SH-SY5Y (cell line): ENCODE data around the gene HAPLN2.

Source experiments
- GATA2 ChIP-seq: IDR thresholded peaks from 2 replicates; pipeline ENCODE4 v1.6.1; 2011; ENCODE audit warnings: mild to moderate bottlenecking, low read depth, low read length
- GATA3 ChIP-seq: IDR thresholded peaks from 2 replicates; pipeline ENCODE4 v1.6.1; 2011; ENCODE audit warnings: low read depth, mild to moderate bottlenecking, low read length, moderate library complexity

Gene HAPLN2

GRCh38 chr1:156618853-156619581 lies at the start of gene HAPLN2:
Gene HAPLN2 (plus strand): TSS chr1:156619415. CDS start chr1:156623491, 4,076 bp downstream.
- TF ChIP-seq GATA2 = no peak
- no peak for TF ChIP-seq GATA3

- TF ChIP-seq GATA2 (no peak), GATA3 (no peak)
These were observed 47.9 kb upstream of the HAPLN2 start for GRCh38 chr1:156571261-156571852.

- TF ChIP-seq GATA3 (no peak), GATA2 (no peak)
These were observed 47.1 kb upstream of the HAPLN2 start, which contains the start of gene IQGAP3 for GRCh38 chr1:156571919-156572662. Gene IQGAP3 (minus strand): TSS chr1:156572565. CDS start chr1:156572529, 36 bp downstream.

GRCh38 chr1:156572663-156573018 lies 46.6 kb upstream of the HAPLN2 start:
- TF ChIP-seq GATA3 (no peak), GATA2 (no peak)

GRCh38 chr1:156574039-156574633 lies 45.1 kb upstream of the HAPLN2 start:
- TF ChIP-seq GATA3 = no peak
- TF ChIP-seq GATA2 = no peak

GRCh38 chr1:156577550-156577949 lies 41.7 kb upstream of the HAPLN2 start:
- no peak for TF ChIP-seq GATA2
- TF ChIP-seq GATA3 = no peak

GRCh38 chr1:156578055-156578454 lies 41.2 kb upstream of the HAPLN2 start:
- TF ChIP-seq GATA2 (no peak), GATA3 (no peak)

- TF ChIP-seq GATA2 (no peak), GATA3 (no peak)
These were observed 39.7 kb upstream of the HAPLN2 start, which contains the start of gene TTC24 for GRCh38 chr1:156579472-156579871. Gene TTC24 (plus strand): TSS chr1:156579723. CDS start chr1:156581365, 1,642 bp downstream.

GRCh38 chr1:156581661-156582387 lies 37.4 kb upstream of the HAPLN2 start:
- no peak for TF ChIP-seq GATA3
- TF ChIP-seq GATA2 = no peak

GRCh38 chr1:156582388-156583017 lies 36.7 kb upstream of the HAPLN2 start:
- TF ChIP-seq GATA3 (no peak), GATA2 (no peak)

- TF ChIP-seq GATA2 = no peak
- no peak for TF ChIP-seq GATA3
These were observed 35.2 kb upstream of the HAPLN2 start for GRCh38 chr1:156583821-156584622.

- TF ChIP-seq GATA3 (no peak), GATA2 (no peak)
These were observed 34.4 kb upstream of the HAPLN2 start for GRCh38 chr1:156584813-156585212.

GRCh38 chr1:156586323-156586722 lies 32.9 kb upstream of the HAPLN2 start:
- TF ChIP-seq GATA3 = no peak
- no peak for TF ChIP-seq GATA2
